GM12872 (cell line): ENCODE results near the gene CHST8.

Experiments used
- CTCF ChIP-seq: IDR thresholded peaks from 3 replicates; pipeline ENCODE4 v1.5.1; 2011; ENCODE audit warnings: low read depth, mild to moderate bottlenecking, low read length, moderate library complexity; ENCODE audit not compliant: insufficient read depth

The CHST8 gene

GRCh38 chr19:33649627-33650305 lies 28.0 kb downstream of the CHST8 start:
- no peak for TF ChIP-seq CTCF

- TF ChIP-seq CTCF: no peak
These were observed 31.9 kb downstream of the CHST8 start for GRCh38 chr19:33653684-33654083.

GRCh38 chr19:33654840-33655508 lies 33.2 kb downstream of the CHST8 start:
- no peak for TF ChIP-seq CTCF

- no peak for TF ChIP-seq CTCF
These were observed 38.1 kb downstream of the CHST8 start for GRCh38 chr19:33659835-33660234.

- TF ChIP-seq CTCF: no peak
These were observed 38.8 kb downstream of the CHST8 start for GRCh38 chr19:33660410-33661124.

- TF ChIP-seq CTCF: no peak
These were observed 39.6 kb downstream of the CHST8 start for GRCh38 chr19:33661336-33661735.

- no peak for TF ChIP-seq CTCF
These were observed 40.8 kb downstream of the CHST8 start for GRCh38 chr19:33662391-33663092.
